ENCODE measurements around the gene CFAP299.

Gene CFAP299

DNA sequence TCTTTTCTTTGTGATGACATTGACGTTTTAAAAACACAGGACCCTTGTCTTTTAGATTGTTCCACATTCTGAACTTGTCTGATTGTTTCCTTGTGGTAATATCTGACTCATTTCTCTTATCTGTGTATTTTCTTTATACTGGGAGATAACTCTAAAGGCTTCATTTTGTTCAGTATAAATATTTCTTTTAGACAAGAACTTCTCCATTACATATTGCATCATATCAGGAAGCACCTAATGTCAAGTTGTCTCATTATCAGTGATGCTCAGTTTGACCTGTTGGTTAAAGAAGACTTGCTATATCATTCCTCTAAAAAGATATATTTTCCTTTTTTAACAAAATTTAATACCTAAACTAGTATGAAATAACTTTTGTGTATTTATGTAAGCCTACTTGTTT is 542.7 kb downstream of the CFAP299 start:
- H3K4me3 ChIP-seq (ENCODE audit: low read depth in 1 of 2, low read length in 1 of 2), result no peak overlapping the region
- no peak overlapping the region for H3K27ac ChIP-seq
- no peaks in the 10 kb centered on the region for H3K36me3 ChIP-seq
- no peaks in the 10 kb centered on the region for H3K4me1 ChIP-seq (ENCODE audit: control insufficient read depth in 1 of 2, insufficient read depth in 1 of 2, low read depth in 1 of 2, low read length in 1 of 2)
- no peaks in the 10 kb centered on the region for H3K9me3 ChIP-seq
- TF ChIP-seq, protein P1, sequence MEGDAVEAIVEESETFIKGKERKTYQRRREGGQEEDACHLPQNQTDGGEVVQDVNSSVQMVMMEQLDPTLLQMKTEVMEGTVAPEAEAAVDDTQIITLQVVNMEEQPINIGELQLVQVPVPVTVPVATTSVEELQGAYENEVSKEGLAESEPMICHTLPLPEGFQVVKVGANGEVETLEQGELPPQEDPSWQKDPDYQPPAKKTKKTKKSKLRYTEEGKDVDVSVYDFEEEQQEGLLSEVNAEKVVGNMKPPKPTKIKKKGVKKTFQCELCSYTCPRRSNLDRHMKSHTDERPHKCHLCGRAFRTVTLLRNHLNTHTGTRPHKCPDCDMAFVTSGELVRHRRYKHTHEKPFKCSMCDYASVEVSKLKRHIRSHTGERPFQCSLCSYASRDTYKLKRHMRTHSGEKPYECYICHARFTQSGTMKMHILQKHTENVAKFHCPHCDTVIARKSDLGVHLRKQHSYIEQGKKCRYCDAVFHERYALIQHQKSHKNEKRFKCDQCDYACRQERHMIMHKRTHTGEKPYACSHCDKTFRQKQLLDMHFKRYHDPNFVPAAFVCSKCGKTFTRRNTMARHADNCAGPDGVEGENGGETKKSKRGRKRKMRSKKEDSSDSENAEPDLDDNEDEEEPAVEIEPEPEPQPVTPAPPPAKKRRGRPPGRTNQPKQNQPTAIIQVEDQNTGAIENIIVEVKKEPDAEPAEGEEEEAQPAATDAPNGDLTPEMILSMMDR (IDR thresholded peaks at IDR 0.05), result no peak
- H3K27me3 ChIP-seq, result no peaks in the 10 kb centered on the region

DNA sequence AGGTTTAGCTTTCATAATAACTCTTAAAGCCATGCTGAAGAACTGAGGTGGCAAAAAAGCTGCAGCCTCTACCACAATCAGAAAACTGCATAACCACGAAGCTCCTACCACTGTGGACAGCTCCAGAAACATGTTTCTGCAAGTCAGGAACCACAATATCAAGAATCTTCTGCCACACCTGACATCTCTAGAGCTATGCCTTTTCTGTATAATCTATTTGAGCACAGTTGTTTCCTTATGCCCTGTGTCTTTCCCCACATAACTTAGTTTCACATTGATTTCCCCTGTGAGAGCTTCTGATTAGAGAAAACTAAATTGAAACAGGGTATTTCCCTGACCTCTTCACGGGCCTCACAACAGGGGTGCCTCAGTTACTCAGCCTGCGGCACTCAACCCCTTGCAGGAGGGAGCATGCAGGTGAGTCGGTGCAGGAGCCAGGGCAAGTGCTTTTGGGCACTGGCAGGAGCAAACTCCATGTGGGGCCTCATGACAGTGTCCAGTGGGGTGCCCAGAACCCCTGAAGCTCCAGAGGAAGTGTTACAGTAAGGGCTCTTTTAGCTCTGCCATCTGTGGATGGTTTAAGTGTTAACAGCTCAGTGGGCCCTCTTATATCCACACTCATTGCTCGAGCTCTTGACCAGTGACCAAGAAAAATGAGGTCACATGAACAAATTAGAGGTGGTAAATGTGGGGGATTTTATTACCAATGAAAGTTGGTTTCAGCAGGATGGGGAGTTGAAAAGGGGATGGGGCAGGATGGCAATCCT is 562.2 kb downstream of the CFAP299 start:
- Histone ChIP-seq H3K4me1 (ENCODE audit: control insufficient read depth in 1 of 2, insufficient read depth in 1 of 2, low read depth in 1 of 2, low read length in 1 of 2) (no peaks in the 10 kb centered on the region), H3K9me3 (no peaks in the 10 kb centered on the region), H3K36me3 (no peaks in the 10 kb centered on the region), H3K27ac (no peak overlapping the region), H3K27me3 (no peaks in the 10 kb centered on the region), H3K4me3 (ENCODE audit: low read depth in 1 of 2, low read length in 1 of 2) (no peak overlapping the region)
- TF ChIP-seq, protein P1 (IDR thresholded peaks at IDR 0.05), result no peak

DNA sequence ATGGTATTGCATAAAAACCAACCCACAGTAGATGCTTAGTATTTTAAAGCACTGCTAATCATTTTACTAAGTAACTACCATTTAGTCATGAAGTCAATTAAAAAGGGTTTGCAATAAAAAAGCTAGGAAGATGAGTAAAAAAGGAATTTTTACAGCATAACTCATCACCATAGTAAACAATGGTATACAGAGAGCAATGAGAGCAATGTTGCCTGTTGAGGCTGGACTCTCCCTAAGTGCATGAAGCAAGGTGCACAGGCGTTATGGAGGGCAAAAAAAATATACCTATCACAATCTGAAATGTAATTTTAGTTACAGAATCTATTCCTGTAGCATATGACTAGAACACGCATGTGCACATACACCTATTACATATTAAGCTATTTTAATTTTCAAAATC is 565.4 kb downstream of the CFAP299 start:
- Histone ChIP-seq H3K9me3 (no peaks in the 10 kb centered on the region), H3K4me1 (ENCODE audit: control insufficient read depth in 1 of 2, insufficient read depth in 1 of 2, low read depth in 1 of 2, low read length in 1 of 2) (no peaks in the 10 kb centered on the region), H3K4me3 (ENCODE audit: low read depth in 1 of 2, low read length in 1 of 2) (no peak overlapping the region), H3K27ac (no peak overlapping the region), H3K27me3 (no peaks in the 10 kb centered on the region), H3K36me3 (no peaks in the 10 kb centered on the region)
- TF ChIP-seq, protein P1 (IDR thresholded peaks at IDR 0.05), result no peak

DNA sequence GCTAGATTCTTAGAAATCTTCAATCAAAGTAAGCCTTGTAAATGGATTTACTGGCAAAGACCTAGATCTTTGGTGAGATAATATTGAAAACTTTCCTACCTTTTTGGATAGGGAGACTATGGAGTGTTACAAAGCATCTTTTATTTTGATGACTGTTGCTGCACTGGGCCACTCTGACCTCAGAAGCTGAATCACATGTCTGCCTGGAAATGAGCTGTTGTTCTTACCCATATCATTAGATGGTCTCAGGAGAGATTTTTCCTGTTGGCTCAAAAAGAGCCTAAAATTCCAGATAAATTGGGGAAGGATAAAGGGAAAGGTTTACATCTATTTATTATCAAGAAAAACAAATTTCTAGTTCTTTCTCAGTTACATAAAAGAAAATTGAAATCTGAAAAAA is 567.5 kb downstream of the CFAP299 start:
- Histone ChIP-seq H3K27ac (no peak overlapping the region), H3K4me1 (ENCODE audit: control insufficient read depth in 1 of 2, insufficient read depth in 1 of 2, low read depth in 1 of 2, low read length in 1 of 2) (no peaks in the 10 kb centered on the region), H3K9me3 (no peaks in the 10 kb centered on the region), H3K27me3 (no peaks in the 10 kb centered on the region), H3K4me3 (ENCODE audit: low read depth in 1 of 2, low read length in 1 of 2) (no peak overlapping the region), H3K36me3 (no peaks in the 10 kb centered on the region)
- TF ChIP-seq, protein P1 (IDR thresholded peaks at IDR 0.05), result no peak

DNA sequence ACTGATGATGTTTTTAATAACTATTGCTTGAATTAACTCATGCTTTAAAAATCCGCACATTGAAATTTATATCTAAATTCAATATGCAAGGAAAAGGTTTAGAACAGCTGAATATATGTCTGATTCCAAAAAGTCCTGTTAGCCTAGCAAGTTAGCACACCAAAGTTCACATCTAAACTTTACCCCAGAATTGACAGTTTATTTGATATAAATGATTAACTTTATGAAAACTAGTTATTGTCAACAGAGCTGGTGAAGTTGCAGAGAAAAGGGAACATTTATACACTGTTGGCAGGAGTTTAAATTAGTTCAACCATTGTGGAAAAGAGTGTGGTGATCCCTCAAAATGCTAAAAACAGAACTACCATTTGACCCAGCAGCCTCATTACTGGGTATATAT is 574.4 kb downstream of the CFAP299 start:
- no peaks in the 10 kb centered on the region for H3K4me1 ChIP-seq (ENCODE audit: control insufficient read depth in 1 of 2, insufficient read depth in 1 of 2, low read depth in 1 of 2, low read length in 1 of 2)
- H3K9me3 ChIP-seq, result peaks cover 5% of the 10 kb centered on the region
- H3K27ac ChIP-seq, result no peak overlapping the region
- H3K4me3 ChIP-seq (ENCODE audit: low read depth in 1 of 2, low read length in 1 of 2), result no peak overlapping the region
- H3K36me3 ChIP-seq, result no peaks in the 10 kb centered on the region
- TF ChIP-seq, protein P1 (IDR thresholded peaks at IDR 0.05), result no peak
- no peaks in the 10 kb centered on the region for H3K27me3 ChIP-seq

Data from neutrophil (primary cell).